ENCODE results near the gene FECH. TPM values are rescaled to one million over a fixed set of nuclear protein-coding genes. Genes with fewer than 3 reads are reported as not detected.

The FECH gene
- total RNA-seq, 1 experiment from 2014 or later = 24.1 TPM

- H3K27ac Mint-ChIP-seq = no peak overlapping the region; a peak in 2 of 7 replicates
- H3K4me1 ChIP-seq (ENCODE audit: insufficient read depth, low read length) = peaks cover 5% of the 10 kb centered on the region; the same call in 1 of the 2 replicates
These were observed 52.0 kb downstream of the FECH start for GRCh38 chr18:57534511-57534909.

More at GRCh38 chr18:57534511-57534909, 52.0 kb downstream of the FECH start:
- TF ChIP-seq CTCF (conservative IDR thresholded peaks at IDR 0.05) = no peak
- no peaks in the 10 kb centered on the region for H4K20me1 ChIP-seq (ENCODE audit: control insufficient read depth, insufficient read depth, insufficient read length)
- no peak overlapping the region for H2BK12ac ChIP-seq (ENCODE audit: insufficient read length, low read depth, low read length)
- no peak overlapping the region for H3T11ph ChIP-seq (ENCODE audit: low read length)
- no peak overlapping the region for H3K9ac ChIP-seq (ENCODE audit: extremely low read depth, insufficient read length, low read length)
- no peaks in the 10 kb centered on the region for H3K9me3 ChIP-seq (ENCODE audit: control insufficient read depth, low read depth, low read length)
- Mint-ChIP-seq H3K4me3 (no peak overlapping the region), H3K27me3 (ENCODE audit: low read depth) (no peaks in the 10 kb centered on the region), H3K4me1 (peaks cover 18 to 22% of the 10 kb centered on the region in 2 experiments), H3K9me3 (no peaks in the 10 kb centered on the region), H3K36me3 (ENCODE audit: insufficient read depth in 1 of 3, low read depth in 3 of 3) (no peaks in the 10 kb centered on the region)
- H3K79me1 ChIP-seq (ENCODE audit: insufficient read depth, low read depth, low read length, poor library complexity, severe bottlenecking) = no peaks in the 10 kb centered on the region
- H2BK20ac ChIP-seq (ENCODE audit: low read depth, low read length, poor library complexity, severe bottlenecking) = no peak overlapping the region
- no peaks in the 10 kb centered on the region for H3K79me2 ChIP-seq (ENCODE audit: insufficient read depth, low read length)
- H2AFZ ChIP-seq (ENCODE audit: low read length) = no peak overlapping the region
- no peak overlapping the region for H3K56ac ChIP-seq (ENCODE audit: insufficient read length, low read depth, low read length)
- H2AK5ac ChIP-seq (ENCODE audit: insufficient read length, low read length) = no peak overlapping the region
- H3K27ac ChIP-seq (ENCODE audit: insufficient read length, low read depth, low read length) = no peak overlapping the region
- H3K4ac ChIP-seq (ENCODE audit: low read depth, low read length) = no peak overlapping the region
- H4K8ac ChIP-seq (replicated peaks; ENCODE audit: insufficient read length, low read depth, low read length) = no peak overlapping the region
- no peak overlapping the region for H3K23ac ChIP-seq (ENCODE audit: insufficient read length, low read depth, low read length)
- no peak overlapping the region for H2BK120ac ChIP-seq (ENCODE audit: low read depth, low read length, poor library complexity, severe bottlenecking)
- no peaks in the 10 kb centered on the region for H3K27me3 ChIP-seq (ENCODE audit: insufficient read depth, low read length)
- no peak overlapping the region for H2BK15ac ChIP-seq (ENCODE audit: low read depth, low read length)
- no peak for DNase-seq
- H3K14ac ChIP-seq (ENCODE audit: insufficient read depth, low read length) = no peak overlapping the region
- H3K18ac ChIP-seq (ENCODE audit: insufficient read length, low read depth, low read length) = no peak overlapping the region
- H4K91ac ChIP-seq (ENCODE audit: insufficient read length, low read depth, low read length) = no peak overlapping the region
- H3K4me2 ChIP-seq (ENCODE audit: insufficient read depth, insufficient read length, low read length) = no peak overlapping the region
- H2BK5ac ChIP-seq (ENCODE audit: insufficient read length, low read length) = no peak overlapping the region
- H3K23me2 ChIP-seq (ENCODE audit: insufficient read length, low read depth, low read length, poor library complexity, severe bottlenecking) = no peaks in the 10 kb centered on the region
- no peak overlapping the region for H4K5ac ChIP-seq (ENCODE audit: insufficient read length, low read depth, low read length)

Data from H9 (cell line).